Body of pancreas (tissue), 4 donors: Measurements from ENCODE around the gene CNGB1. TPM values are rescaled to one million over a fixed set of nuclear protein-coding genes. Genes with fewer than 3 reads are reported as not detected.

ENCODE experiments used
- ATAC-seq: fragments of 150-250 bp; one replicate; pipeline ENCODE4 v1.9.1; 2016
- DNase-seq, 4 donors: peaks; one replicate each; pipeline ENCODE4 v3.0.0-alpha.2; 2019
- H3K27ac ChIP-seq, 4 donors: fragments of 200-600 bp; sonication (generic); 1 replicate in 3 of 4; 2 replicates in 1 of 4; pipeline versions ENCODE4 v1.5.1 to v1.6.1; 2016 to 2019; ENCODE audit warnings: mild to moderate bottlenecking in 1 of 4, mixed read lengths in 1 of 4, moderate library complexity in 1 of 4
- H3K27me3 ChIP-seq, 2 donors: fragments of 200-600 bp; sonication (generic); one replicate each; pipeline ENCODE4 v1.6.0; 2016; ENCODE audit warnings: mild to moderate bottlenecking in 1 of 2
- H3K36me3 ChIP-seq, 2 donors: fragments of 200-600 bp; sonication (generic); replicated peaks in 1 of 2; 2 replicates each; pipeline ENCODE4 v1.5.1; 2016; ENCODE audit warnings: low read depth in 2 of 2; ENCODE audit not compliant: insufficient read depth in 1 of 2
- H3K4me1 ChIP-seq: fragments of 200-600 bp; sonication (generic); one replicate; pipeline ENCODE4 v1.6.0; 2016
- H3K4me3 ChIP-seq, 2 donors: fragments of 200-600 bp; sonication (generic); 1 replicate in 1 of 2; 2 replicates in 1 of 2; pipeline ENCODE4 v1.5.1; 2016 to 2019
- H3K9me3 ChIP-seq, 3 donors: fragments of 200-600 bp; sonication (generic); 1 replicate in 2 of 3; 2 replicates in 1 of 3; pipeline ENCODE4 v1.5.1; 2016
- CTCF ChIP-seq, 7 experiments: fragments of 450-650 bp in 4 of 7; fragments of 200-600 bp in 3 of 7; sonication (generic) in 3 of 7; IDR thresholded peaks; one replicate each; pipeline ENCODE4 v1.5.1; 2016 to 2019; ENCODE audit warnings: antibody characterized with exemption in 7 of 7
- POLR2A ChIP-seq, 3 donors: fragments of 450-650 bp; IDR thresholded peaks; one replicate each; pipeline ENCODE4 v1.6.1; 2016; ENCODE audit warnings: antibody characterized with exemption in 3 of 3, mild to moderate bottlenecking in 2 of 3
- WGBS, 2 donors: methylation state at CpG; one replicate each; pipeline ENCODE4 v1.1.5; 2017; 5-methylcytosine and 5-hydroxymethylcytosine counted together
- intact Hi-C: fragments of 100-400 bp; cut with DNase I; formaldehyde crosslinking; loops from one replicate; pipeline ENCODE4 v1.15.1; 2023
- total RNA-seq, 2 donors: library from RNA; depleted of rRNA; stranded (reverse); fragments of >200 nt; gene quantifications; one replicate each; pipeline ENCODE4 v1.1.0, GENCODE V29; 2016

The CNGB1 gene
- total RNA-seq, 2 donors from 2014 or later = not detected

- Histone ChIP-seq H3K27me3 (no peaks in the 10 kb centered on the region), H3K4me3 (no peak overlapping the region), H3K27ac (no peak overlapping the region), H3K9me3 (no peaks in the 10 kb centered on the region), H3K36me3 (no peaks in the 10 kb centered on the region), H3K4me1 (no peaks in the 10 kb centered on the region)
- DNase-seq (no peak), ATAC-seq (no peak)
- 35 to 66% methylated on average over 3 to 4 of the region's 4 CpGs for WGBS, 2 donors
- intact Hi-C loops = no loop called here
- TF ChIP-seq CTCF (IDR thresholded peaks at IDR 0.05) (no peak), POLR2A (IDR thresholded peaks at IDR 0.05) (no peak)
These were observed 35.0 kb downstream of the CNGB1 start for GRCh38 chr16:57935904-57936303.

DNA sequence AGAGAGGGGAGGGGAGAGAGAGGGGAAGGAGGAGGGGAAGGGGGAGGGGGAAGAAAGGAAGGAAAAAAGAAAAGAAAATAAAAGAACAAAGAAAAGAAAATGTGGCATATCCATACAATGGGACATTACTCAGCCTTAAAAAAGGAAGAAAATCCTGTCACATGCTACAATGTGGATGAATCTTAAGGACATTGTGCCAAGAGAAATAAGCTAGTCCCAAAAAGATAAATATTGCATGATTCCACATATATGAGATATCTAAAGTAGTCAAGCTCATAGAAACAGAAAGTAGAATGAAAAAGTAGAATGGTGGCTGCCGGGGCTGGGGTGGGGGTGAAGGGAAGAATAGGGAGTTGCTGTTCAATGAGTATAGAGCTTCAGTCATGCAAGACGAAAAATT, 40.4 kb downstream of the CNGB1 start:
- ATAC-seq (no peak), DNase-seq (no peak)
- Histone ChIP-seq H3K4me3 (no peak overlapping the region), H3K36me3 (no peaks in the 10 kb centered on the region), H3K27ac (no peak overlapping the region), H3K27me3 (no peaks in the 10 kb centered on the region), H3K9me3 (no peaks in the 10 kb centered on the region), H3K4me1 (no peaks in the 10 kb centered on the region)
- 71 to 77% methylated on average over 2 of the region's 2 CpGs for WGBS, 2 donors
- intact Hi-C loops = no loop called here
- no peak for TF ChIP-seq CTCF (IDR thresholded peaks at IDR 0.05)
- no peak for TF ChIP-seq POLR2A (IDR thresholded peaks at IDR 0.05)

DNA sequence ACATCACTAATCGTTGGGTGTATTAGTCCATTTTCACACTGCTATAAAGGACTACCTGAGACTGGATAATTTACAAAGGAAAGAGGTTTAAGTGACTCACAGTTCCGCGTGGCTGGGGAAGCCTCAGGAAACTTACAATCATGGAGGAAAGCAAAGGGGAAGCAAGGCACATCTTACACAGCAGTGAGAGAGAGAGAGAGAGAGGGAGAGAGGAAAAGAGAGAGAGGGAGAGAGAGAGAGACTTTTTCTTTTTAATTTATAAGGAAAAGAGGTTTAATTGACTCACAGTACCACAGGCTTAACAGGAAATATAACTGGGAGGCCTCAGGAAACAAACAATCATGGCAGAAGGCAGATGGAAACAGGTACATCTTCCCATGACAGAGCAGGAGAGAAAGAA, 41.7 kb downstream of the CNGB1 start:
- no peak for DNase-seq
- Histone ChIP-seq H3K27ac (no peak overlapping the region), H3K4me1 (no peaks in the 10 kb centered on the region), H3K9me3 (no peaks in the 10 kb centered on the region), H3K4me3 (no peak overlapping the region), H3K36me3 (no peaks in the 10 kb centered on the region), H3K27me3 (no peaks in the 10 kb centered on the region)
- WGBS, 2 donors = 77 to 79% methylated on average over 3 of the region's 3 CpGs
- intact Hi-C loops = no loop called here
- TF ChIP-seq POLR2A (IDR thresholded peaks at IDR 0.05) (no peak), CTCF (IDR thresholded peaks at IDR 0.05) (no peak)
- no peak for ATAC-seq

DNA sequence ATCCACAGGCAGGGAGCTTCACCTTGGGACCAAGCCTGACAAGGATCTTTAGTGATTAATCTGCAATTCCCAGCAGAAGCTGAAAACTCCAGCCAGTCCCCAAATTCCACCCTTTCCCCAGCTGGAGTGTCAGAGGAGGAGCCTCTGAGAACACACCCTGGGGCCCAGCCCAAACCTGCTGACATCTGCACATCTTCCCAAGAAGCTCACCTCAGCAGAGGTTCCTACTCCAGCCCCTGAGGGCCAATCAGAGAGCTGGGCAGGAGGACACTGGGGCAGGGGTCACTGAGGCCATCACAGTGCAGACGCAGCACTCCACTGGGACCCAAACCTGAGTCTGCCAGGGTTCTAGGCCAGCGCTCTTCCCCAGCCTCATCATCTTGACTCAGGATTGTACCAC, 44.9 kb downstream of the CNGB1 start:
- DNase-seq = no peak
- no peak overlapping the region for H3K4me3 ChIP-seq
- no peaks in the 10 kb centered on the region for H3K36me3 ChIP-seq
- H3K9me3 ChIP-seq = no peaks in the 10 kb centered on the region
- intact Hi-C loops = no loop called here
- H3K27me3 ChIP-seq = no peaks in the 10 kb centered on the region
- TF ChIP-seq CTCF (IDR thresholded peaks at IDR 0.05) = no peak
- TF ChIP-seq POLR2A (IDR thresholded peaks at IDR 0.05) = no peak
- no peak for ATAC-seq
- H3K4me1 ChIP-seq = no peaks in the 10 kb centered on the region
- WGBS, 2 donors = 50 to 93% methylated on average over 1 to 2 of the region's 2 CpGs
- H3K27ac ChIP-seq = no peak overlapping the region

DNA sequence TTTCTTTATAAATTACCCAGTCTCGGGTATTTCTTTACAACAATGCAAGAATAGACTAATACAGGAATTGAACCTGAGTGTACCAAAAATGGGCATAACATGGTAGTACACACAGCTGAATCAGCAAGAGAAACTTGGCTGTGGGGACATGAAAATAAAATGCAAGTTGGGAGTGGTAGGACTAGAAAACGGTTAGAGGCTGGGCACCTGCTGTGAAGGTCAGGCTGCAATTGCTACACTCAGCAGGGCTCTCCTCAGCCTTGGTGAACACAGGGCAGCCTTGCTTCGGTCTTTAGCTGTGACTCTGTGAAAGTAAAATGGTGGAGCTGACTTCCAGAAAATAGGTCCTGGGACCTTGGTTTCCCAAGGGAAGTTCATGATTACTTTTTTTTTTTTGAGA, 45.6 kb downstream of the CNGB1 start:
- no peaks in the 10 kb centered on the region for H3K4me1 ChIP-seq
- 58 to 74% methylated on average over 3 of the region's 3 CpGs for WGBS, 2 donors

More for the DNA sequence above, 45.6 kb downstream of the CNGB1 start:
- intact Hi-C loops = no loop called here
- TF ChIP-seq CTCF (IDR thresholded peaks at IDR 0.05) (no peak), POLR2A (IDR thresholded peaks at IDR 0.05) (no peak)
- no peaks in the 10 kb centered on the region for H3K9me3 ChIP-seq
- H3K4me3 ChIP-seq = no peak overlapping the region
- H3K36me3 ChIP-seq = no peaks in the 10 kb centered on the region
- no peak for DNase-seq
- no peaks in the 10 kb centered on the region for H3K27me3 ChIP-seq
- ATAC-seq = no peak
- no peak overlapping the region for H3K27ac ChIP-seq
